HG03039 (cell line): ENCODE data around the gene SPOP.

Source experiments
- ATAC-seq: cut with Tn5 transposase; IDR thresholded peaks from one replicate; pipeline ENCODE4 v1.9.1; 2021; ENCODE audit warnings: mild to moderate bottlenecking, moderate library complexity; ENCODE audit not compliant: unreplicated experiment

The SPOP gene

GRCh38 chr17:49588726-49589576 lies 88.9 kb downstream of the SPOP start:
- ATAC-seq, result no peak

- no peak for ATAC-seq
Measured at GRCh38 chr17:49588312-49588711, 89.6 kb downstream of the SPOP start.

- ATAC-seq, result no peak
Measured at GRCh38 chr17:49587366-49588073, 90.4 kb downstream of the SPOP start.

- ATAC-seq, result no peak
Measured at GRCh38 chr17:49585422-49586027, 92.4 kb downstream of the SPOP start.

- ATAC-seq, result no peak
Measured at GRCh38 chr17:49583889-49584288, 94.0 kb downstream of the SPOP start.

- no peak for ATAC-seq
Measured at GRCh38 chr17:49583226-49583625, 94.7 kb downstream of the SPOP start.

GRCh38 chr17:49582789-49583188 lies 95.1 kb downstream of the SPOP start:
- ATAC-seq, result no peak

DNA sequence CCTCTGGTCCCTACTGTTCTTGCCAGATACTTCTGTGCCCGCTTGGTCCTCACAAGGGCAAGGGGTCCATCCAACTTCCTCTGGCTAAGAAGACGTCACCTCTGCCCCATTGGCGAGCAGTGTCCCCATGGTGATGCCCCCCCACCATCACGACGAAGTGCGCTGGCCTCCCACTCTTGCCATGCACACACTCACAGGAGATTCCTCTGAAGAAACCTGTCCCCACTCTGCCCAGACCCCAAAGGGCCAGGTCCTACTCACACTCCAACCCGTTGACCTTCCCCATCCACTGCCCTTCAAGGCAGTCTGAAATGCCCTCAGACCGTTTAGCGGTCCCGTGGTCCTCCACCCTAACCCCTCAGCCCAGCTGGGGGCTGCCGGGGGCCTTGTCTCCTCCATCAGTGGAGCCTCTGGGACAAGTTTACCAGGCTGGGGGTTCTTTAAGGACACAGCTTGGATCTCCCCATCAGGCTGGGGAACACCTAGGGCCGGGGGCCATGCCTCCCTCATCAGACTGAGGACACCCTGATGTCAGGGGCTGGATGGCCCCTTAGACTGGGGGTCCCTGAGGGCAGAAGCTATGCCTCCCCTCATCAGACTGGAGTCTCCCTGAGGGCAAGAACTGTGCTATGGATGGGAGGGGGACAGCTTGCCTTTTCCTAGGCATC lies 95.7 kb downstream of the SPOP start:
- no peak for ATAC-seq

- no peak for ATAC-seq
Measured at GRCh38 chr17:49581648-49581998, 96.3 kb downstream of the SPOP start.

GRCh38 chr17:49580981-49581647 lies 96.8 kb downstream of the SPOP start:
- no peak for ATAC-seq

DNA sequence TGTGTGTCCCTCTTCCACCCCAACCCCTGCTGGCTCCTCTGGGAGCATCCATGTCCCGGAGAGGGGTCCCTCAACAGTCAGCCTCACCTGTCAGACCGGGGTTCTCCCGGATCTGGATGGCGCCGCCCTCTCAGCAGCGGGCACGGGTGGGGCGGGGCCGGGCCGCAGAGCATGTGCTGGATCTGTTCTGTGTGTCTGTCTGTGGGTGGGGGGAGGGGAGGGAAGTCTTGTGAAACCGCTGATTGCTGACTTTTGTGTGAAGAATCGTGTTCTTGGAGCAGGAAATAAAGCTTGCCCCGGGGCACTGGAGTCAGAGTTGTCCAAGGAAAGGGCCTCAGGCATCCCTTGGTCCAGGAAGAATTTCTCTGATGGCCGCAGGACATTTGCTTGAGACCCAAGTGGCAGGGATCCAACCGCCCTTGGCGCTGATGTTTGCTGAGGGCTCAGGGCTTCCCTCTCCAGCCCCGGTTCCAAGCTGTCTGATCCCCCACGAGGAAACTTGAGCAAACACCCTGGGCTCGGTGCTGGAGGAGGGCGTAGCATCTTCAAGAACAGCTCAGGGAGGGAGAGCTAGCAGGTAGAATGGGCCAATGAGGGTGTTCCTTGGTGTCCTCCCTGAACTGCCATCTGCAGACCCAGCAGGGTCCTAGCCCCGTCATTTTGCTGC lies 97.7 kb downstream of the SPOP start:
- no peak for ATAC-seq

- ATAC-seq, result no peak
Measured at GRCh38 chr17:49579522-49579921, 98.4 kb downstream of the SPOP start.

GRCh38 chr17:49578952-49579500 lies 98.9 kb downstream of the SPOP start:
- ATAC-seq, result no peak

DNA sequence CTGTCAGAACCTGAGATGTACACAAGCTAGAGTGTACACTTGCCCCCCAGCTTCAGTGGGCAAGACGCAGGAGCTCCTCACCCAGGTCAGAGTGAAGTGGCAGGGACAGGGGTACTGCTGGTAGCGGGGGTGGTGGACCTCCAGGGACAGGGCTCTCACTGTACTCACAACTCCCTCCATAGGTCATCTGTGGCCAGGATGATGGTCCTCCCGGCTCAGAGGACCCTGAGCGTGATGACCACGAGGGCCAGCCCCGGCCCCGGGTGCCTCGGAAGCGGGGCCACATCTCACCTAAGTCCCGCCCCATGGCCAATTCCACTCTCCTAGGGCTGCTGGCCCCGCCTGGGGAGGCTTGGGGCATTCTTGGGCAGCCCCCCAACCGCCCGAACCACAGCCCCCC lies 99.5 kb downstream of the SPOP start:
- ATAC-seq, result no peak

- no peak for ATAC-seq
Measured at GRCh38 chr17:49577963-49578362, 99.9 kb downstream of the SPOP start.

- no peak for ATAC-seq
Measured at GRCh38 chr17:49577650-49577934, 100.3 kb downstream of the SPOP start.

DNA sequence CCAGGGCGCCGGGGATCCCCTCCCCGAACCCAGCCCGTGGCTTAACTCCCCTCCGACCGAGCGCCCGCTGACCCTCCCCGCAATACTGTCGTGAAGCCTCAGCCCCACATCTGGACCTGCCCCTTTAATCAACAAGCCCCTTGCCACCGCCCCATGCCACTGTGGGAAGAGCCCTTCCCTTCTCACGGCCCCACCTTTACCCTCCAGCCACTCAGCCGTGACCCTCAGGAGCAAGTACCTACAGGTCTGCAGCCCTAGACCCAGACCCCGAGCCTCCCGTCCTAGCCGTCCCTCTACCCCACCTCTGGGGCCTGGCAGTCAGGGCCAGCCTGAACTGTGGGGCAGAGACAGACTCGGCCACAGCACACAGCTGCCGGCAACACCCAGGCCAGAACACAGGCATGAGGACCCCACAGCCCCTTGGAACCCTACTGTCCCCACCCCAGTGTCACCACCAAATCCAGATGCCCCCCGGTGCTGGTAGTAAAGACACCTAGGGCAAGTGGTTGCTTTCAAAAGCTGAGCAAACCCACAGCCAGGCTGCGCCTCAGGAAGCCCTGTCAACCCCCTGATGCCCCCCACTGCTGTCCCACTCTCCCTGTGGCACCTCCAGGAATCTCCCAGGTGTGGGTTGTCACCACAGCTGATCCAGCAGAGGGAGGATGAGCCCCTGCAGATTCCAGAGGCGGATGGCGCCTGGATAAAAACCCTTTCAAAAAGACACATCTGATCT lies 100.8 kb downstream of the SPOP start:
- no peak for ATAC-seq

DNA sequence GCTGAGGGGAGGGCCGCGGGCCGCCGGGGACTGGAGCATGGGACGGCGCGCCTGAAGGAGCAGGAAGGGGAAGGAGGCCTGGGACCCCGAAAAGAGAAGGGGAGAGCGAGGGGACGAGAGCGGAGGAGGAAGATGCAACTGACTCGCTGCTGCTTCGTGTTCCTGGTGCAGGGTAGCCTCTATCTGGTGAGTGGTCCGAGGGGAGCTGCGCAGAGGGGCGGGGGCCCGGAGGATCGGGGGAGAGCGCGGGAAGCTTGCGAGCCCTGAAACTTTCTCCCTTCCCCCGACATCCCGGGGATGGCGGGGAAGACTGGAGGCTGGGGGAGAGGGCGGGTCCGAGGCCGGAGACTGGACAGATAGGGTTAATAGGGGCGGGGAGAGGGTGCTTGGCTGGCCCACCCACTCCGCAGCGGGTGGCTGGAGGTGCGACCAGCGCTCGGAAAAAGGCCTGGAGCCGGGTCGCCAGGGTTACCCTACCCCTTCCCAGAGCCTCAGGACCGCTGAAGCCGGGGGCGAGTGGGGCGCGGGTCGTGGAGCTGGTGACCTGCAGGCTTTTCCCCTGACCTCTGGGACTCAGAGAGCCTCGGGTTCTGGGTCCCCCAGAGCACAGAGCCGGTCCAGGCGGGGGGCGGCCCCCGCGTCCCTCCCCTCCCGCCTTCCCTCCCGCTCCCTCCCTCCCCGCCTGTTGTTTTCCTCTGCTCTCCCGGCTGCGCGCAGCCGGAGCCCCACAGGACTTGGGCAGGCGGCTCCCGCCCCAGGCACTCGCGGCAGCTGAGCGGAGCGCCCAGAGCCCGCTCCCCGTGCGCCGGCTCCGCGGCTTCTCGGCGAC lies 101.6 kb downstream of the SPOP start:
- no peak for ATAC-seq

- no peak for ATAC-seq
Measured at GRCh38 chr17:49575679-49576087, 102.2 kb downstream of the SPOP start, which contains the start of gene NXPH3. Gene NXPH3, plus strand, starts transcription at chr17:49575871. Its CDS starts 349 bp downstream, at chr17:49576220.
